A172 (cell line): ENCODE data around the gene ACTBL2. TPM values are rescaled to one million over a fixed set of nuclear protein-coding genes. Genes with fewer than 3 reads are reported as not detected.
A peak's percentile ranks its signal among the peaks of the same experiment; 100 is the strongest.

Source experiments
- DNase-seq: peaks from one replicate; pipeline ENCODE4 v3.0.0-alpha.2; 2015; ENCODE audit warnings: low spot score
- total RNA-seq: library from RNA; depleted of rRNA; stranded (reverse); fragments of >200 nt; shearing (Covaris generic); gene quantifications from 2 replicates; pipeline ENCODE4 v1.2.3, GENCODE V29; 2014

ACTBL2 gene
- total RNA-seq, 1 experiment from 2014 or later = not detected

DNA sequence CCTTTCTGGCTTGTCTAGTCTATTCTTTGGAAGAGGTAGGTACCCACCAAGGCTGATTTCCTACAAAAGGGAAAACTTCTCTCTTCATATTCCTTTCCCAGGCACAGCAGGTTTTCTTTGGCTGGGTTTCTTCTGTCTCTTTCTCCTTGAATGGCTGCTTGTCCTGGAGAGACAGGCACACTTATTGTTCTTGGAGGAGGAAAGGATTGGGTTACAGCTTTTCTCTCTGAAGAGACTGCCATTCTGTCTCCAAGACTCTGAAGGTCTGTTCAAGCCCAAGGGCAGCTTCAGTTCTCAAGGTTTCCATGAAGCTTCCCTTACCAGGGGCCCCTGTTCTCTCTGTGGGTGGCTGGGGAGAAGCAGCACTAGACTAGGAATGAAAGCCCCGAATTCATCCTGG, 33.9 kb downstream of the ACTBL2 start:
- no peak for DNase-seq

DNA sequence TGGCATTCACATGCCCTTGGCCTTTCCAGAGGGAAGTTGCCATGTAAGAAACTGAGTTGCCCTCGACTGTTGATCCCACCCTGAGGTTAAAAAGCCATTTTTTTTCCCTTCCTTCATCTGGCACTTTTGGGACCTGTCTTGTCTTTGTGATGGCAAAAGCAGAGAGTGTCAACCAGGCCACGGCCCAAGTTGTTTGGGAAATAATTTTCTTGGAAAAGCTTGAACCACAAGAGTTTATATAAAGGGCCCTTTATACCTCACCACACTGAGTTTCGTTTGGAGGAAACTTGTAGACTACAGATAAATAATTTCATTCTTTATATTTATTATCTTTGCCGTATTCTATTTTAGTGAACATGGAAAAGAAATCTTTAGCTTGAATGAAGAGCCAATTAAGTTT, 34.3 kb downstream of the ACTBL2 start:
- no peak for DNase-seq

DNA sequence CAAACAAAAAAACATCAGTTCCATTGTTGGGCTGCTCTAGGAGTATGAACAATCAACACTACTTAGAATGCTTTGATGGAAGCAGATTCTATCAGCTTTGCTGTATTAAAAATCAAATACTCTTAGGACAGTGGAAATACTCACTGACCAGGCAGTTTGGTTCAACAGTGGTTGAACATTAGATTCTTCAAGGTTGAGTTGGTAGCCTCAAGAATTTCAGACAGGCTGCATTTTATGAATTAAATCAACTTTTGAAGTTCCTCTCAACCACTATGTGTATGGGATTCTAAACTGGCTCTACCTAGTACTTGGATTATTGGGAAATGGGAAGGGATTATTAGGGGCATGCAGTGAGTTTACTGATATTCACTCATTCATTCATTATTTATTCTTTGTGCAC, 35.0 kb downstream of the ACTBL2 start:
- peak; percentile 7 for DNase-seq

DNA sequence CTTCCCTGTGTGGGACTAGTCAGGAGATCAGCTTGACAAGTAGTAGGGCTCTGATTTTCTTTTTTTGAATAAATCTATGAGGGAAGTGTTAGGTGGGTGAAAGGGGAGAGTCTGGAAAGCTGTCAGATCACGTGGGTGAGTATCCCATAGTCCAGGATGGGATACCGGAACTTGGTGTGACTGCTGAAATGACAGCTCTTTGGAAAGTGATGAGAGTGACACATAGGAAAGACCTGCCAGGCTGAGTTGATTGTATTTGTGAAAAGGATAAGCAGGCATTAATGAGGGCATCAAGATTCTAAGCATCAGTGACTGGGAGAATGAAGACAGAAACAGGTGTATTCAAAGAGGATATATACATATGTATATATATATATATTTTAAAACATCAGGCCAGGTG, 35.6 kb downstream of the ACTBL2 start:
- no peak for DNase-seq

DNA sequence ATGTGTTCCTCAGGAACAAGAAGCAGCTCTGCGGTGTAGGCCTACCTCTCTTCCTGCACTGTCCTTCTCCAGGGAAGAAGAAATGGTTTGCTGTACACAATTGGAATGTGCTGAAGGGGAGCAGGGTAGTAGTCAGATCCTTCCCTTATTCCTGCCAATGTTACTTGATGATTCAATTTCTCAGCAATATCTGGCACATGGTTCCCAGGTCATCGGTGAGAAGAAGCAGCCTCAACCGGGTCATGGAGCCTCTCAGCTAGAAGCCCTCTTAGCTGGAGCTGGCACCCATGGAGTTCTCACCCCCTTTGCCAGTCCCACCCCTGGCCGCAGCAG, 36.9 kb downstream of the ACTBL2 start:
- DNase-seq = no peak

DNA sequence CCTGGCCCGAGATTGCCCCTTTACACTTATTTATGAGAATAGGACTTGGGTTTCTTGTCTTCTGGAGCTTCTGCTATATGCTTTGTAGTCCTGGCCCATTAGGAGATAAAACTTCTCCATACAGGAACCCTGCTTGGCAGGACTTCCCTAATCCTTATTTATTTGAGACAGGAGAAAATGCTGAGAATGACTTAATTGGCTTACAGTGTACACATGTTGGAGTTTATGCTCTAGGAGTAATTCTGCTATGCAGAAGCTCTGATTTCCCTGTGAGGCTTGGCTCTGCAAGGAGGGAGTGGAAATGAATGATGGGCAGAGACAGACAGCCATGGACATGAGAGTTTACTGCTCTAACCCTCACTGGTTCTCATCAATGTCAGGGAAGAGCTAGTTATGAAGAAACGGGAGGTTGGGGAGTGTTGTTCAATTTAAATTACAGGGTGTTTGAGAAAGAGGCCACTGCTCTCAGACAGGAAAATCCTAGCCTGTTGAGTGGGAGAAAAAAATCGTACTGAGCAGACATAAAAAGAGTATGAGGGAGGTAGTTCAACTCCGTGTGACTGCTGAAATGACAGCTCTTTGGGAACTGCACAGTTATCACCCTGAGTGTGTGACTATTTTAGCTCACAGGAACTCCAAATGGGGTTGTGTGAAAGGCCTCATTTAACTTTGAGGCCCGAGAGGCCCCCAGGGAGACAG, 37.5 kb downstream of the ACTBL2 start:
- DNase-seq = no peak

DNA sequence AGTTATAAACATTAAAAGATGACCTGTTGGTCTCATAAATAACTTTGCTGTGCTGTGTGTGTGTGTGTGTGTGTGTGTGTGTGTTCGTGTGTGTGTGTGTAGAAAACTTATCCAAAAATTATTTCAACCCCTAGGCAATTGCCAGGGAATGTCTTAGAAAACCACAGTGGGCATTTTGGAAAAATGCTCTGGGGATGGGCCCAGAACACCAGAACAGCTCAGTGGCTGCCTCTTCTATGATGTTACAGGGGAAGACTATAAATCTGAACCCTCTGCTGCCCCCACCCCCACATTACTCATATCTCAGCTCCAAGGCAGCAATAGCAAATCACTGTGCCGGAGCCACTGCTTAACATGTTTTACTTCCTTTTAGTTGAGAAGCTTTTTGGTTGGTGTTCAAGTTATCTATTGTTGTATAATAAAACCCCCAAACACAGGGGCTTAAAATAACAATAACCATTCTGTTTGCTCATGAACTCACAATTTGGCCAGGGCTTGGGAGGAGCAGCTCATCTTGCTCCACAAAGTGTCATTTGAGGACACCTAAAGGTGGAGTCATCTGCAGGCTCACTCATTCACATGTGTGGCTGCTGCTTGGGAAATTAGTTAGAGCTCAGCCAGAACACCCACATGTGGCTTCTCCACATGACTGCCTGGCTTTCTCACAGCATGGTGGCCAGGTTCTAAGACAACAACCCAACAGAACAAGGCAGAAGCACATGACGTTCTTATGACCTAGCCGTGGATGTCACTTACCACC, 40.4 kb downstream of the ACTBL2 start:
- peak; percentile 67 for DNase-seq

DNA sequence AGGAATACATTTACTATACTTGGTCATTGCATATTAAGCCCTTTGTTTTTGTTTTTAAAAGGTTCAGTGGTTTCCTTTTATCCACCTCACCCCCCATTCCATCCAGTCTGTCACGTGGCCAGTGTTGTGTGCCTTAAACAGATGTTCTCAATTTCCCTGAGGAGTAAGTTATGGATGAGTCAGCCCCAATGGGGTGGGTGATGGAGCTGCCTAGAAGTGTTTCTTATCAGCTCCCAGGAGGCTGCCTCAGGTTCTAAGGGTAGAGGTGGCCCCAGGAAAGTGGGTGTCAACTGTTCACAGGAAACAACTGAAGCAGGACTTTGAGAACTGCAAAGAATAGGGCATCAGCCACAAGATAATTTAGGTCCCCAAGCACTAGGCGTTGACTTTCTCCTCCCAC, 41.1 kb downstream of the ACTBL2 start:
- DNase-seq = peak; percentile 97

DNA sequence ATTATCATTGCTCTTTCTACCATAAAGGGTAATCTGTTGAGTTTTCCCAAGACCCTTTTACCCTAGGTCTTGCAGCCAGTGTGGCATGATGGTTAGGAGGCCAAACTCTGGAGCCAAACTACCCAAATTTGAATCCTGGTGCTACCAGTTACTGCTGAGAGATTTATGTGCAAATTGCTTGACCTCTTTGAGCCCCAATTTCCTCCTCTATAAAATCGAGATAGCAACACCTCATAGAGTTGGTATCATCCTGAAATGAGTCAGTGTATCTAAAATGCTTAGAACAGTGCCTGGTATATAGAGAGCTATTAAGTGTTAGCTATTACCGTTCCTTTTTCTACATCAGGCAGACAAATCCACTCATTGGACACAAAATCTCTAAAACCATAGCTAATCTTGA, 43.0 kb downstream of the ACTBL2 start:
- DNase-seq = no peak

DNA sequence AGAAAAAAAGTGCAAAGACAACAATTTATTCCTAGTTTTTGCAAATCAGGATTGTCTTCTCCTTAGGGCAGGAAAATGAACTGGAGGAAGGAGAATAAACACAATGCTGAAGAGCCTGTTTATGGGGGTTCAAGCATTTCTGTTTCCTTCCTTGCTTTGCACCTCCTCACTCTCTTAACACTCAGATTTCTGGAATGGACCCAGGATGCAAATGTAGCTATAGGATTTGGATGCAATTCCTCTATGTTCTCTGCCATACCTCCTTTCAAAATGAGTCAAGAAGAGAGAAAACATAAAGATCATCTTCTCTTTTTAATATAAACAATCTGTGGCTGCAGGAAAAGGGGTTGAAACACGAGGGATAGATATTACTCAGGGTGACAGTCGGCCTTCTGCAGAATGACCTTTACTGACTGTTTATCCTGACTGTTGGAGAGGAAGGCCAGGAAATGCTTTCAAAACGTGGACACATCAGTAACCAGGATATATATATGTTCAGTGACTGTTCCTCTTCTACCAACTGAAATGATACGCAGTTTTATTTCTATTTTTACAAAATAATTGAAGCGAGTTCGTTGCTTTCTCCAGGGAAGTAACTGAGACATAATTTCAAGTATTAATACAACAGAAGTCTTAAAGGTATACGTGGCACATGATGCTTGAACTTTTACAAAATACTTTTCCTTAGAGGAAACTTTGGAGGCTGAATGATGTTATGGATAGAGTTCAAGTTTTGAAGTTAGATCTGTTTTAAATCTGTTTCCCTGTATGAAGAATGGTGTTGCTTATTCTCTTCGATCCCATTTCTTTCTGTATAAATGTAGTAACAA, 44.4 kb downstream of the ACTBL2 start:
- DNase-seq = no peak

DNA sequence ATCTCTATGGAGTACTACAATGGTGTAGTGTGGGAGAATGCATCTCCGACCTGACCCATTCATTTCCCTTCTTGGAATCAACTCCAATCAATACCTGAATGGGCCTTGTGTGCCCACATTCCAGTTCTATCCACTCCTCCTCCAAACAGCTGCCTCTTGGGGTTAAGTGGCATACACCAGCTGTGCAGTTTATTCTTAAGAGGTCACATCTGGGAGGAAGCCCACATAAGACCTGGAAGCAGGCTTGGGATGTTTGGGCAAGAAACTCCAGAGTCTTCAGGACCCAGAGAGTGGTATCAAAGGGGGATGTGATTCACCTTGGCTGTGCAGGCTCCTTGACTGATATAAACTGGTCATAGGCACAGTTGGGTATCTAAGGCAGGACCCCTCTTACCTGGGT, 46.0 kb downstream of the ACTBL2 start:
- DNase-seq = no peak

DNA sequence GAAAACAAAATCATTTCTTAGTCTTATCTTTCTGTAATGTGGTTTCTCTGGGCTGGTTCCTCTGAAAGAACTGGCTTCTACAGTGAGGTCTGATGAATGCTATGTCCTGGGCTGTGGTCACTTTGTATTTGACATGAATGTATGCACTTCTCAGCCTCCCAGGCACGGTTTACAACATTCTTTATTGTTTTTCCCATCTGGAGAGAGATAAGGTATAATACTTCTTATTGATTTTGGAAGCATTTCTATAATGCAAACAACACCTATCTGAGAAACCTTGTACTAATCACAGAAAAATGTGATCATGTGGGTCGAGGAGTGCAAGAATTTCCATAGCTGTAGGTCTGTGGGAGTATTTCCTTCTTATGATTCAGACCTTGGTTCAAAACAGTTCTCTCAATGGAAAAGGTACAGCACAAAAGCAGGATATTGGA, 46.9 kb downstream of the ACTBL2 start:
- DNase-seq = peak; percentile 91

DNA sequence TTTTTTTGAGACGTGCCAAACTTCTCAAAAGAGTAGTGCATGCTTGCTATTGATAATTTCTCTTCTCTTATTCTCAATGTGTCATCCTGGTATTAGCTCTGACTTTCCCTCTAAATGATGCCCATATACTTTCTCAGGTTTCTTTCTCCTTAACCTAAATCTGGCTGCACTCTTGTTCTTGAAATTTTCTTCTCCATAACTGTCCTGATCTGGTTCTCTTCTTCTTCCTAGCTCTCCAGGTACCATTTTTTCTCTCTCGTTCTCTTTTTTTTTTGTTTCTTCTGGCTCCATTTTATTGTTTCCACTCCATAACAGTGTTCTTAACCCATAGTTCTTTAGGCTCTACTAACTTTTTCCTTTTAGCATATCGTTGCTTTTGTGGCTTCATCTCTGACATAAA, 47.9 kb downstream of the ACTBL2 start:
- no peak for DNase-seq

DNA sequence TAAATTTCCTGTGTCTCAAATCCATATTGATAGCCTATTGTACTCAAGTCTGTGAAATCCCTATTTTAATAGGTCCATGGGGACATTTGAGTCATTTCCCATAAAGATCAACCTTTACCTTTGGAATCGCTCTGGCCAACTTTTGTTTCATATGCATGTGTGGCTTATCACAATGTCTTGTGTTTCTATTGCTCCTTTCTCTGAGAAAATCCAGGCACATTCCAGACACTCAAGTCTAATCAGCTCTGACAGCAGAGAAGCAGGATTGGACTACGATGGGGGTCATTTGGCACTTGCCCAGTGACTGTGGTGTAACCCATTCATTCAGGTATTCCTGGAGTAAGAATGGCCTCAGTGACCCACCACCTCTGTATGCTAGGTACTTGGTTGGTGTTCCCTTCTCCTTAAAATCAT, 48.4 kb downstream of the ACTBL2 start:
- DNase-seq = peak; percentile 49

DNA sequence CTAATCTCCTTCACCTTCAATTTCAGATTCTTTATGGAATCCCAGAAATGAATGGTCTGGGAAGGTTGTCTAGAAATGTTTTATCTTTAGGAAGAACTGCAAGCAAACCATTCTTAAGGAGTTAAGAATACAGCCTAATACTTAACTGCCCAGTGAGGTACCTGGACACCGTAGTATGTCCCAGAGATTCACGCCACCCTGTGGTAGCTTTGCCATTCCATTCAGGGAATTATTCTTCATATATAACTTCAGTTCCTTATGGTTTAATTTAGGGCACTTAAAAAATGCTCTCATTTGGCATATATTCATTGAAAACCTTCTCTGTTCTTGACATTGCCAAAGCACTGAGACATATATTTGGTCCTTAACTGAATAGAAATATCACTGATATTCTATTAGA, 49.7 kb downstream of the ACTBL2 start:
- DNase-seq = peak; percentile 8

DNA sequence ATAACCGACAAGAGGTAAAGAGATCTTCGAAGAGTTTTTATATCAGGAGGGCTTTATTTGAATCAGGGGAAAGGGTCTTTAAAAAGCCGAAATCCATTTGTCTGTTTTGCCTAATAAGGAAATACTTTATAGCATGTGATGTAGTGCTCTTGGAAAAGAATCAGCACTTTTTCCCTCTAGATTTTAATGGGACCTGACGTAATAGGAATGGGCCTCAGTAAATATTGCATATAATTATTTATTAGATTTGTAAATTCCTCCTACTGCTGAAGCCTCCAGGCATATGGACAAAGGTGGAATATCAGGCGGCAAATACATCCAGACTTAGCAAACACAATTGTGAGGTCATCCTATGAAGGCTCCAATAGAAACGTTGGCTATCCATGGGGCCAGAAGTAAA, 50.9 kb downstream of the ACTBL2 start:
- DNase-seq = no peak
